Cardiac fibroblast (primary cell): ENCODE results near the gene PIGU.
A peak's percentile ranks its signal among the peaks of the same experiment; 100 is the strongest.

Source experiments
- DNase-seq, 2 donors: peaks; one replicate each; pipeline versions ENCODE4 v3.0.0 to v3.0.0-alpha.2; 2010; ENCODE audit warnings: low read depth in 2 of 2
- H3K4me3 ChIP-seq, 2 donors: replicated peaks in 1 of 2; 1 replicate in 1 of 2; 2 replicates in 1 of 2; pipeline ENCODE4 v1.5.1; 2011; ENCODE audit warnings: low read depth in 2 of 2, low read length in 2 of 2, mild to moderate bottlenecking in 2 of 2, moderate library complexity in 1 of 2
- TF ChIP-seq, protein P1 (sequence below): IDR thresholded peaks from one replicate; pipeline ENCODE4 v1.5.1; 2011; ENCODE audit warnings: low read depth, mild to moderate bottlenecking, low read length, inconsistent platforms

PIGU gene

DNA sequence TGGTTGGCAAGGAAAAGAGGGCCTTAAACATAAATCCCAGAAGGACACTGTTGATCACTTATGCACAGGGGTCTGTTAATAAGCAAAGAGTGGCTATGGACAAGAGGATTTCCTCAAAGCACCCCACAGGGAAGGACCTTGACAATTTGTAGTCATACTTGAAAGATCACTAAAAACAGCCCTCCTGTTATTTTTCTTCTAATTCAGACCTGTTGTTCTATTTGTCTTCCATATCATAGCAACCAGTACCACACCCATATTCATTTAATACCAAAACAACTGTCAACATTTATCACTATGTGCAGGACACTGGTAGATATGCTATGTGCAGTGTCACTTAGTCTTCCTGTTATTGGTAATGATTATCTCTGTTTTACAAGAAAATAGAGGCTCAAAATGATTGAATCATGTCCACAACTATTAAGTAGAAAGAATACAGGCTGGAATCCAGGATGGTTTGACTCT, 163.9 kb downstream of the PIGU start:
- DNase-seq, result peak in 1 of 2 donors; percentile 17
- TF ChIP-seq, protein P1, sequence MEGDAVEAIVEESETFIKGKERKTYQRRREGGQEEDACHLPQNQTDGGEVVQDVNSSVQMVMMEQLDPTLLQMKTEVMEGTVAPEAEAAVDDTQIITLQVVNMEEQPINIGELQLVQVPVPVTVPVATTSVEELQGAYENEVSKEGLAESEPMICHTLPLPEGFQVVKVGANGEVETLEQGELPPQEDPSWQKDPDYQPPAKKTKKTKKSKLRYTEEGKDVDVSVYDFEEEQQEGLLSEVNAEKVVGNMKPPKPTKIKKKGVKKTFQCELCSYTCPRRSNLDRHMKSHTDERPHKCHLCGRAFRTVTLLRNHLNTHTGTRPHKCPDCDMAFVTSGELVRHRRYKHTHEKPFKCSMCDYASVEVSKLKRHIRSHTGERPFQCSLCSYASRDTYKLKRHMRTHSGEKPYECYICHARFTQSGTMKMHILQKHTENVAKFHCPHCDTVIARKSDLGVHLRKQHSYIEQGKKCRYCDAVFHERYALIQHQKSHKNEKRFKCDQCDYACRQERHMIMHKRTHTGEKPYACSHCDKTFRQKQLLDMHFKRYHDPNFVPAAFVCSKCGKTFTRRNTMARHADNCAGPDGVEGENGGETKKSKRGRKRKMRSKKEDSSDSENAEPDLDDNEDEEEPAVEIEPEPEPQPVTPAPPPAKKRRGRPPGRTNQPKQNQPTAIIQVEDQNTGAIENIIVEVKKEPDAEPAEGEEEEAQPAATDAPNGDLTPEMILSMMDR, result no peak
- H3K4me3 ChIP-seq, result no peak overlapping the region

DNA sequence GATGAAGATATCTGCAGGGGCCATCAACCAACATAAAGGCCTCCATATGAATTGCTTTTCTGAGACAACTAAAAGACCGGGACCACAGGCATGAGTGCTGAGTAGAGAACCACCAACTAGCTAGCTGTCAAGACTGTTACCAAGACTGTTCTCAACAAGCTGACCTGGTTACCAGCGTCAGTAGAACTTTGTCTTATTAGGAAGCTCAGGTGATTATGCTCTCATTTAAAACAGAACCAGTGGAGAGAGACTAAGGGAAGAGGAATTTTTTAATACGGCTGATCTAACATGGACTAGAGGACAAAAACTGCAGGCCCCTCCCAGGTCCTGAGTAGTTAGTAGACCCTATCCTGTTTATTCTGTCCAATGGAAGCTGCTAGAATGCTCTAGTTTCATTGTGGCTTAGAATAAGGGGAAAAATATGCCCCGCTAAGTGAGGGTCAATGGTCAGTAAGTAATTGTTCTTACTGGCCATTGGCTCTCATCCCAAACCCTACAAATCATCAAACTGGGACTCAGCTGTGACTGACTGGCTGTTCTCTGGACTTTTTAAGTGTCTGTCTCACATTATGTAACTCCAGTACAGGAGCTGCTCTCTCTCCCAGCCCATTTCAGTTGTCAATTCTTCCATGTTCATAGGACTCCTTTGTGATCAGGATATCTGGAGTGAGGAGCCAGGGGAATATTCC, 164.5 kb downstream of the PIGU start:
- DNase-seq, result peak in 1 of 2 donors; percentile 16
- no peak overlapping the region for H3K4me3 ChIP-seq
- TF ChIP-seq, protein P1, result no peak

GRCh38 chr20:34511891-34512265, 165.0 kb downstream of the PIGU start:
- no peak for DNase-seq
- TF ChIP-seq, protein P1, result no peak
- H3K4me3 ChIP-seq, result no peak overlapping the region

DNA sequence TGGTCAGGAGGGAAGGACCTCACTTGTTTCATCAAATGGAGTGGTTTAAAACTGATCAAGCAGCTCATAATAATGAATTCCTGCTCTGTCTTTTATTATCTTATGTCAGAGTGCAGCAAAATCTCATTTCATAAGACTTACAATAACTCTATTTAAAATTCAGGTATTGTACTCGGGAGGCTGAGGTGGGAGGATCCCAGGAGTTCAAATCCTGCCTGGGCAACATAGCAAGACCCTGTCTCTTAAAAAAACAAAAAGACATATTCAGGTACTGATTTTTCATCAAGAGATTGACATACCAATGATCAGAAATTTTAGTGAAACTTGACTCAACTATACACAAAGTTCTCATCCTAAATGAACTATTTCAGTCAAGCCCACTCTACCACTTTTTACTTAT, 166.3 kb downstream of the PIGU start:
- no peak for DNase-seq
- H3K4me3 ChIP-seq, result no peak overlapping the region
- TF ChIP-seq, protein P1, result no peak
